BE2C (cell line): ENCODE data around the gene ZNF236.

Experiments used
- DNase-seq: peaks from one replicate; pipeline ENCODE4 v3.0.0-alpha.2; 2020
- H3K27me3 ChIP-seq: fragments of 250-450 bp; sonication (Bioruptor Pico); 2 replicates; pipeline ENCODE4 v1.5.1; 2020; ENCODE audit warnings: mild to moderate bottlenecking
- H3K36me3 ChIP-seq: fragments of 250-450 bp; sonication (Bioruptor Pico); 2 replicates; pipeline ENCODE4 v1.5.1; 2020; ENCODE audit warnings: mild to moderate bottlenecking
- H3K4me1 ChIP-seq: fragments of 250-450 bp; sonication (Bioruptor Pico); 2 replicates; pipeline ENCODE4 v1.5.1; 2020
- H3K4me3 ChIP-seq: 2 replicates; pipeline ENCODE4 v1.5.1; 2011; ENCODE audit warnings: low read depth, low read length
- H3K9me3 ChIP-seq: fragments of 250-450 bp; sonication (Bioruptor Pico); 2 replicates; pipeline ENCODE4 v1.5.1; 2020
- CTCF ChIP-seq: IDR thresholded peaks from 2 replicates; pipeline ENCODE4 v1.5.1; 2012; ENCODE audit warnings: mild to moderate bottlenecking, low read depth, low read length

ZNF236 gene

GRCh38 chr18:76955524-76956170, 133.3 kb downstream of the ZNF236 start:
- no peak for DNase-seq
- H3K36me3 ChIP-seq = no peaks in the 10 kb centered on the region
- no peak overlapping the region for H3K4me3 ChIP-seq
- TF ChIP-seq CTCF = no peak
- no peaks in the 10 kb centered on the region for H3K9me3 ChIP-seq
- no peaks in the 10 kb centered on the region for H3K27me3 ChIP-seq
- H3K4me1 ChIP-seq = peaks cover 3% of the 10 kb centered on the region

- H3K36me3 ChIP-seq = no peaks in the 10 kb centered on the region
- H3K9me3 ChIP-seq = no peaks in the 10 kb centered on the region
- no peaks in the 10 kb centered on the region for H3K27me3 ChIP-seq
- TF ChIP-seq CTCF = no peak
- H3K4me3 ChIP-seq = no peak overlapping the region
- no peak for DNase-seq
- H3K4me1 ChIP-seq = peaks cover 3% of the 10 kb centered on the region
These were observed 134.3 kb downstream of the ZNF236 start for GRCh38 chr18:76956648-76957047.

- DNase-seq = no peak
- no peaks in the 10 kb centered on the region for H3K9me3 ChIP-seq
These were observed 135.3 kb downstream of the ZNF236 start for GRCh38 chr18:76957384-76958355.

GRCh38 chr18:76958692-76959341, 136.5 kb downstream of the ZNF236 start:
- peak; percentile 33 for DNase-seq
- TF ChIP-seq CTCF = no peak
- no peak overlapping the region for H3K4me3 ChIP-seq

More at GRCh38 chr18:76957384-76958355, 135.3 kb downstream of the ZNF236 start:
- no peak for TF ChIP-seq CTCF
- no peaks in the 10 kb centered on the region for H3K27me3 ChIP-seq
- no peak overlapping the region for H3K4me3 ChIP-seq
- H3K36me3 ChIP-seq = no peaks in the 10 kb centered on the region
- H3K4me1 ChIP-seq = peaks cover 3% of the 10 kb centered on the region

GRCh38 chr18:76959605-76960004, 137.2 kb downstream of the ZNF236 start:
- H3K4me1 ChIP-seq = peaks cover 3% of the 10 kb centered on the region
- H3K27me3 ChIP-seq = no peaks in the 10 kb centered on the region
- H3K36me3 ChIP-seq = no peaks in the 10 kb centered on the region
- H3K4me3 ChIP-seq = no peak overlapping the region
- DNase-seq = no peak
- no peaks in the 10 kb centered on the region for H3K9me3 ChIP-seq
- no peak for TF ChIP-seq CTCF

More at GRCh38 chr18:76958692-76959341, 136.5 kb downstream of the ZNF236 start:
- Histone ChIP-seq H3K4me1 (peaks cover 3% of the 10 kb centered on the region), H3K36me3 (no peaks in the 10 kb centered on the region), H3K9me3 (no peaks in the 10 kb centered on the region), H3K27me3 (no peaks in the 10 kb centered on the region)
